K562 (cell line): ENCODE data around the gene ZNF593OS. TPM values are rescaled to one million over a fixed set of nuclear protein-coding genes. Genes with fewer than 3 reads are reported as not detected.

ENCODE experiments used
- CC2D1A ChIP-seq: fragments of 450-650 bp; IDR thresholded peaks from 2 replicates; pipeline ENCODE4 v1.6.1; 2017; ENCODE audit warnings: mild to moderate bottlenecking
- HDAC8 ChIP-seq: fragments of 450-650 bp; IDR thresholded peaks from 2 replicates; pipeline ENCODE4 v1.6.1; 2016; ENCODE audit warnings: mild to moderate bottlenecking, missing genetic modification characterization, moderate library complexity, missing compliant biosample characterization
- KAT7 ChIP-seq: sonication (generic); formaldehyde crosslinking; IDR thresholded peaks from 2 replicates; pipeline ENCODE4 v1.8.0; 2022; ENCODE audit warnings: missing genetic modification reagents, mild to moderate bottlenecking, borderline replicate concordance
- ZBTB8A ChIP-seq: fragments of 450-650 bp; IDR thresholded peaks from 2 replicates; pipeline ENCODE4 v1.6.1; 2018; ENCODE audit warnings: mild to moderate bottlenecking, moderate library complexity; ENCODE audit not compliant: partially characterized antibody
- ZNF263 ChIP-seq: sonication (generic); formaldehyde crosslinking; IDR thresholded peaks from 2 replicates; pipeline ENCODE4 v1.8.0; 2022; ENCODE audit warnings: mild to moderate bottlenecking, missing genetic modification reagents, borderline replicate concordance
- polyA plus RNA-seq, 8 experiments: library from polyadenylated mRNA; depleted of rRNA in 4 of 8; stranded (reverse) in 5 of 8; unstranded in 3 of 8; fragments of >200 nt; fragmentation: Nextera tagmentation in 2 of 8; fragmentation: Illumina TruSeq in 1 of 8; extraction: Ambion mirVana in 2 of 8; extraction: Trizol in 1 of 8; gene quantifications; 2 replicates each; pipeline versions ENCODE4 v1.2.1 to v1.2.3, GENCODE V29; 2011 to 2014; ENCODE audit warnings: inconsistent platforms in 1 of 8, missing spikeins in 1 of 8
- total RNA-seq, 7 experiments: library from RNA; depleted of rRNA in 6 of 7; stranded (reverse); fragments of >200 nt in 6 of 7; fragmentation: Illumina TruSeq in 2 of 7; extraction: Trizol in 2 of 7; gene quantifications; 2 replicates each; pipeline versions ENCODE4 v1.2.1 to v1.2.3, GENCODE V29; 2011 to 2021; ENCODE audit warnings: low replicate concordance in 1 of 7
- TF ChIP-seq, protein P1 (sequence below): fragments of 250-450 bp; sonication (Bioruptor Pico); IDR thresholded peaks from 2 replicates; pipeline ENCODE4 v1.4.0; 2020
- TF ChIP-seq, protein P2 (sequence below): sonication (generic); formaldehyde crosslinking; IDR thresholded peaks from 2 replicates; pipeline ENCODE4 v1.8.0; 2022; ENCODE audit warnings: missing genetic modification reagents, mild to moderate bottlenecking, borderline replicate concordance
- TF ChIP-seq, protein P3 (sequence below): sonication (generic); formaldehyde crosslinking; IDR thresholded peaks from 2 replicates; pipeline ENCODE4 v1.8.1; 2023; ENCODE audit warnings: missing genetic modification reagents, mild to moderate bottlenecking, borderline replicate concordance
- TF ChIP-seq, protein P4 (sequence below): conservative IDR thresholded peaks from 2 replicates; pipeline ENCODE4 v1.6.1; 2011; ENCODE audit warnings: low read depth, mild to moderate bottlenecking, low read length; ENCODE audit not compliant: control insufficient read depth

The ZNF593OS gene
- total and polyA plus RNA-seq, 9 of the 15 experiments (the other 6 are each of a cell fraction or from before 2014, with no cell fraction given): 0.24 to 0.27 TPM; not detected in 7

DNA sequence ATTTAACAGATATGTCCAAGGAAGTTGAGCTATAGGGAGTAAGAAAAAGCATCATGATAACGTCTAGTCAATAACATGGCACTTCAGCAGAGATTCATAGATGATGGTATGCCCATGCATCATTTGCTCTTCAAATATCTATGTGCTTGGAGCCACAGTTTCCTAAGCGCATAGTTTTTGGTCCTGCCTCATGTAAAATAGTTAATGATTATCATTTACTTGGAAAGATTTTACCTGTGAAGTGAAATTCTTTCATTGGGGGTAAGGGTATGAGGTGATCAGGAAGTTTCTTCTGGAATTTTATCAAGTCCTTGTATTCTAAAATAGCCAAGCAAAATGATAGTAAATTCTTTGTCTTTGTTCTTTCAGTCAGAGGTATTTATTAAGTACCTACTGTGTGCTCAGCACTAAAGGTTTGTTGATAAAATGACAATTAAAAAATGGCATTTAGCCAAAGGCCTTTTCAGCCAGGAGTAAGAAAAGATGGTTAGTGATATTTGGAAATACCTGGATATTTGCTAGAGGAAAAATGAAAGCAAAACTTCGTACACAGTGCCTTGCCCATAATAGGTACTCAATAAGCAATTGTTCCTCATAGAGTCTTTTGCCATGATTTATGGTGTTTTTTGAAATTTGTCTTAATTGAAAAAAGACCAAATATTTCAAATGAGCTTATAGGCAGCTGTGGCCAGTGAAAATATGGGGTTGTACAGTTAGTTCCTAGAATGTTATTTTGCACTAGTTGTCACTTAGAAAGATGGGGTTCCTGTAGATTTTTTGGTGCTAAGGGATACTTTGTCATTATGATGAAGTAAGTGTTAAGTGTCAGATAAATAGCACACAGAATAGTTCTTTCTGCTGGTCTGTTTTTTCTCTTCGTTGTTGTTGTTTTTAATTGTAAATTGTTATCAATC lies 47.0 kb downstream of the ZNF593OS start (continued):
- TF ChIP-seq, protein P1, sequence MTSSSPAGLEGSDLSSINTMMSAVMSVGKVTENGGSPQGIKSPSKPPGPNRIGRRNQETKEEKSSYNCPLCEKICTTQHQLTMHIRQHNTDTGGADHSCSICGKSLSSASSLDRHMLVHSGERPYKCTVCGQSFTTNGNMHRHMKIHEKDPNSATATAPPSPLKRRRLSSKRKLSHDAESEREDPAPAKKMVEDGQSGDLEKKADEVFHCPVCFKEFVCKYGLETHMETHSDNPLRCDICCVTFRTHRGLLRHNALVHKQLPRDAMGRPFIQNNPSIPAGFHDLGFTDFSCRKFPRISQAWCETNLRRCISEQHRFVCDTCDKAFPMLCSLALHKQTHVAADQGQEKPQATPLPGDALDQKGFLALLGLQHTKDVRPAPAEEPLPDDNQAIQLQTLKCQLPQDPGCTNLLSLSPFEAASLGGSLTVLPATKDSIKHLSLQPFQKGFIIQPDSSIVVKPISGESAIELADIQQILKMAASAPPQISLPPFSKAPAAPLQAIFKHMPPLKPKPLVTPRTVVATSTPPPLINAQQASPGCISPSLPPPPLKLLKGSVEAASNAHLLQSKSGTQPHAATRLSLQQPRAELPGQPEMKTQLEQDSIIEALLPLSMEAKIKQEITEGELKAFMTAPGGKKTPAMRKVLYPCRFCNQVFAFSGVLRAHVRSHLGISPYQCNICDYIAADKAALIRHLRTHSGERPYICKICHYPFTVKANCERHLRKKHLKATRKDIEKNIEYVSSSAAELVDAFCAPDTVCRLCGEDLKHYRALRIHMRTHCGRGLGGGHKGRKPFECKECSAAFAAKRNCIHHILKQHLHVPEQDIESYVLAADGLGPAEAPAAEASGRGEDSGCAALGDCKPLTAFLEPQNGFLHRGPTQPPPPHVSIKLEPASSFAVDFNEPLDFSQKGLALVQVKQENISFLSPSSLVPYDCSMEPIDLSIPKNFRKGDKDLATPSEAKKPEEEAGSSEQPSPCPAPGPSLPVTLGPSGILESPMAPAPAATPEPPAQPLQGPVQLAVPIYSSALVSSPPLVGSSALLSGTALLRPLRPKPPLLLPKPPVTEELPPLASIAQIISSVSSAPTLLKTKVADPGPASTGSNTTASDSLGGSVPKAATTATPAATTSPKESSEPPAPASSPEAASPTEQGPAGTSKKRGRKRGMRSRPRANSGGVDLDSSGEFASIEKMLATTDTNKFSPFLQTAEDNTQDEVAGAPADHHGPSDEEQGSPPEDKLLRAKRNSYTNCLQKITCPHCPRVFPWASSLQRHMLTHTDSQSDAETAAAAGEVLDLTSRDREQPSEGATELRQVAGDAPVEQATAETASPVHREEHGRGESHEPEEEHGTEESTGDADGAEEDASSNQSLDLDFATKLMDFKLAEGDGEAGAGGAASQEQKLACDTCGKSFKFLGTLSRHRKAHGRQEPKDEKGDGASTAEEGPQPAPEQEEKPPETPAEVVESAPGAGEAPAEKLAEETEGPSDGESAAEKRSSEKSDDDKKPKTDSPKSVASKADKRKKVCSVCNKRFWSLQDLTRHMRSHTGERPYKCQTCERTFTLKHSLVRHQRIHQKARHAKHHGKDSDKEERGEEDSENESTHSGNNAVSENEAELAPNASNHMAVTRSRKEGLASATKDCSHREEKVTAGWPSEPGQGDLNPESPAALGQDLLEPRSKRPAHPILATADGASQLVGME: peak; percentile 53; the same call in 1 of the 2 replicates
- TF ChIP-seq ZNF263 (CRISPR knock-in tag) (no peak), ZBTB8A (no peak), CC2D1A (no peak), HDAC8 (tag) (peak; percentile 65), KAT7 (no peak)
- TF ChIP-seq, protein P2, sequence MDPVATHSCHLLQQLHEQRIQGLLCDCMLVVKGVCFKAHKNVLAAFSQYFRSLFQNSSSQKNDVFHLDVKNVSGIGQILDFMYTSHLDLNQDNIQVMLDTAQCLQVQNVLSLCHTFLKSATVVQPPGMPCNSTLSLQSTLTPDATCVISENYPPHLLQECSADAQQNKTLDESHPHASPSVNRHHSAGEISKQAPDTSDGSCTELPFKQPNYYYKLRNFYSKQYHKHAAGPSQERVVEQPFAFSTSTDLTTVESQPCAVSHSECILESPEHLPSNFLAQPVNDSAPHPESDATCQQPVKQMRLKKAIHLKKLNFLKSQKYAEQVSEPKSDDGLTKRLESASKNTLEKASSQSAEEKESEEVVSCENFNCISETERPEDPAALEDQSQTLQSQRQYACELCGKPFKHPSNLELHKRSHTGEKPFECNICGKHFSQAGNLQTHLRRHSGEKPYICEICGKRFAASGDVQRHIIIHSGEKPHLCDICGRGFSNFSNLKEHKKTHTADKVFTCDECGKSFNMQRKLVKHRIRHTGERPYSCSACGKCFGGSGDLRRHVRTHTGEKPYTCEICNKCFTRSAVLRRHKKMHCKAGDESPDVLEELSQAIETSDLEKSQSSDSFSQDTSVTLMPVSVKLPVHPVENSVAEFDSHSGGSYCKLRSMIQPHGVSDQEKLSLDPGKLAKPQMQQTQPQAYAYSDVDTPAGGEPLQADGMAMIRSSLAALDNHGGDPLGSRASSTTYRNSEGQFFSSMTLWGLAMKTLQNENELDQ (CRISPR knock-in tag): no peak
- TF ChIP-seq, protein P3, sequence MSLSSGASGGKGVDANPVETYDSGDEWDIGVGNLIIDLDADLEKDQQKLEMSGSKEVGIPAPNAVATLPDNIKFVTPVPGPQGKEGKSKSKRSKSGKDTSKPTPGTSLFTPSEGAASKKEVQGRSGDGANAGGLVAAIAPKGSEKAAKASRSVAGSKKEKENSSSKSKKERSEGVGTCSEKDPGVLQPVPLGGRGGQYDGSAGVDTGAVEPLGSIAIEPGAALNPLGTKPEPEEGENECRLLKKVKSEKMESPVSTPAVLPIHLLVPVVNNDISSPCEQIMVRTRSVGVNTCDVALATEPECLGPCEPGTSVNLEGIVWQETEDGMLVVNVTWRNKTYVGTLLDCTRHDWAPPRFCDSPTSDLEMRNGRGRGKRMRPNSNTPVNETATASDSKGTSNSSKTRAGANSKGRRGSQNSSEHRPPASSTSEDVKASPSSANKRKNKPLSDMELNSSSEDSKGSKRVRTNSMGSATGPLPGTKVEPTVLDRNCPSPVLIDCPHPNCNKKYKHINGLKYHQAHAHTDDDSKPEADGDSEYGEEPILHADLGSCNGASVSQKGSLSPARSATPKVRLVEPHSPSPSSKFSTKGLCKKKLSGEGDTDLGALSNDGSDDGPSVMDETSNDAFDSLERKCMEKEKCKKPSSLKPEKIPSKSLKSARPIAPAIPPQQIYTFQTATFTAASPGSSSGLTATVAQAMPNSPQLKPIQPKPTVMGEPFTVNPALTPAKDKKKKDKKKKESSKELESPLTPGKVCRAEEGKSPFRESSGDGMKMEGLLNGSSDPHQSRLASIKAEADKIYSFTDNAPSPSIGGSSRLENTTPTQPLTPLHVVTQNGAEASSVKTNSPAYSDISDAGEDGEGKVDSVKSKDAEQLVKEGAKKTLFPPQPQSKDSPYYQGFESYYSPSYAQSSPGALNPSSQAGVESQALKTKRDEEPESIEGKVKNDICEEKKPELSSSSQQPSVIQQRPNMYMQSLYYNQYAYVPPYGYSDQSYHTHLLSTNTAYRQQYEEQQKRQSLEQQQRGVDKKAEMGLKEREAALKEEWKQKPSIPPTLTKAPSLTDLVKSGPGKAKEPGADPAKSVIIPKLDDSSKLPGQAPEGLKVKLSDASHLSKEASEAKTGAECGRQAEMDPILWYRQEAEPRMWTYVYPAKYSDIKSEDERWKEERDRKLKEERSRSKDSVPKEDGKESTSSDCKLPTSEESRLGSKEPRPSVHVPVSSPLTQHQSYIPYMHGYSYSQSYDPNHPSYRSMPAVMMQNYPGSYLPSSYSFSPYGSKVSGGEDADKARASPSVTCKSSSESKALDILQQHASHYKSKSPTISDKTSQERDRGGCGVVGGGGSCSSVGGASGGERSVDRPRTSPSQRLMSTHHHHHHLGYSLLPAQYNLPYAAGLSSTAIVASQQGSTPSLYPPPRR: no peak
- TF ChIP-seq, protein P4, sequence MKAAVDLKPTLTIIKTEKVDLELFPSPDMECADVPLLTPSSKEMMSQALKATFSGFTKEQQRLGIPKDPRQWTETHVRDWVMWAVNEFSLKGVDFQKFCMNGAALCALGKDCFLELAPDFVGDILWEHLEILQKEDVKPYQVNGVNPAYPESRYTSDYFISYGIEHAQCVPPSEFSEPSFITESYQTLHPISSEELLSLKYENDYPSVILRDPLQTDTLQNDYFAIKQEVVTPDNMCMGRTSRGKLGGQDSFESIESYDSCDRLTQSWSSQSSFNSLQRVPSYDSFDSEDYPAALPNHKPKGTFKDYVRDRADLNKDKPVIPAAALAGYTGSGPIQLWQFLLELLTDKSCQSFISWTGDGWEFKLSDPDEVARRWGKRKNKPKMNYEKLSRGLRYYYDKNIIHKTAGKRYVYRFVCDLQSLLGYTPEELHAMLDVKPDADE: no peak
